HG03457 (cell line): ENCODE data around the gene CCDC6.
"Not testable (repeated sequence)": the region's sequence is repeated elsewhere in the genome, so short reads cannot be mapped to it uniquely, and the experiment has no call there.

ENCODE experiments used
- ATAC-seq: cut with Tn5 transposase; IDR thresholded peaks from one replicate; pipeline ENCODE4 v1.9.1; 2021; ENCODE audit warnings: moderate number of reproducible peaks; ENCODE audit not compliant: unreplicated experiment

CCDC6 gene

DNA sequence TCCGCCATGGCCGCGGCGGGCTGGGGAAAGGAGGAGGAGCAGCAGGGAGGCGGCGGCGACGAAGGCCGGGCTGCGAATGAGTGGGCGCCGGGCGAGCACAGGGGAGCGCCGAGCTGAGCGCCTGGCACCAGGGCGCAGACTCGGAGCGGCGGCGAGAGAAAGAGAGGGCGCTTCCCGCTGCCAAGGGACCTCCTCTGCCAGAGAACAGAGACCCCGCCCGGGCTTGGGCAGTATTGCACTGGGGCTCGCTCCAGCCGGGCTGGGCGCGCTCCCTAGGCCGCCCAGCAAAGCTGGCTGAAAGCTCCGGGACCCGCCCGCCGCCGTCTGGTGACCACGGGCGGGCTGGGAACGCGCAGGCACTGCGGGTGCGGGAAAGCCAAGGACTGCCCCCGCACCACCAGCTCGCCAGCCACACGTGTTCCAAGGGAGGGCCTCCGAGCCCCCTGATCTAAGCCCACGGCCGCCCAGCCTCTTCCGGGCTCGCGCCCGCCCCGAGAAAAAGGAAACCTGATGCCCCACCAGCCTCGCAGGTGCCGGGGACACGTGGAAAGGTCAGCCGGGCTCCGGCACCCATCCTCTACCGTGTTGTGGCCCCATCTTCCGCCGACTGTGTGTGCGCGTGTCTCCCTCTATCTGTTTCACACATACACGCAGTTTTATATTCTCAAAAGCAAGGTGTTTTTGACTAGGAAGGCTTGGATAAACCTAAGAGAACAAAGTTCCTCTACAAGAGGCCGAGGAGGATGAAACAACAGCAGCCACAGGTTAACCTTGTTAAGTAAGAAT, at the start of gene CCDC6:
Gene CCDC6 (minus strand): TSS at position 140 of the 786 bp plus-strand sequence. CDS start 132 bp downstream, at position 8.
- peak; percentile 77 for ATAC-seq

DNA sequence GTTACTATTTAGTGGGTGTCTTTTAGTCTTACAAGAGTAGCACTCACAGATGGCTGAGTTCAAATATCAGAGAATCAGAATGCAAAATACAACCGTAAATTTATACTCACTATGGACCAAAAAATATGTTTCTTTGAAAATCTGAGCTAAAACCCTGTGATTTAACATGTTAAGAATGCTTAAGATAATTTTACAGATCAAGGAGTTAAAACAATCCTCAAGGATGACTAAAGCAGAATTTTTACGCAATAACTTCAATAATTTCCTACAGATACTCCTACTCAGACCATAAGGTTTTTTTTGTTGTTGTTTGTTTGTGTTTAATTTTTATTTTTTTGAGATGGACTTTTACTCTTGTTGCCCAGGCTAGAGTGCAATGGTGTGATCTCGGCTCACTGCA, 47.9 kb upstream of the CCDC6 start:
- ATAC-seq: no peak

DNA sequence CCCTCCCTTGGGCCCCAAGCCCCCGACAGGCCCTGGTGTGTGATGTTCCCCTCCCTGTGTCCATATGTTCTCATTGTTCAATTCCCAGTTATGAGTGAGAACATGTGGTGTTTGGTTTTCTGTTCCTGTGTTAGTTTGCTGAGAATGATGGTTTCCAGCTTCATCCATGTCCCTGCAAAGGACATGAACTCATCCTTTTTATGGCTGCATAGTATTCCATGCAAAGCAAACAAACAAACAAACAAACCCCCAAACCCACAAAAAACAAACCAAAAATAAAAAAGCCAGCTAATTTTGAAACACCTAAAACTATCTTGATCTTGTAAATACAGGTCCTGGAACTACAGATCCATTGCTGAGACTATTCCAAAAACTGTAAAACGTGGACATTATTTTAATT, 47.4 kb upstream of the CCDC6 start:
- ATAC-seq: not testable (repeated sequence)

DNA sequence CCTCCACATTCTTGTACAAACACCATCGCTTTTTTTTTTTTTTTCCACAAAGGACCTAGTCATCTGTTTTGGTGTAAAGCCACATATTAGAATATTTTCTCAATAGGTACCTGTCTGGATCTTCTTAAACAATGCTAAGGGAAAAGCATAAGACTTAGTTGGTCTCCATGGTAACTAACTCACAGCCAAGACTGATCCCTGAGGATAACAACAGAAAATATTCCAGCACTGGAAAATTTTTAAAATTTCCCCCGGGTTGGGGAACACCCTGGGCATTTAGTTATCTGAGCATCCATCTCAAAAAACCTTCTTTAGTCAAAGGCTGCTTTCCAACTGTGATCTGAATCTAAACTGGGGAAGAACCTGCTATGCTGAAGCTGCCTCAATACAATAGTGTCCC, 43.7 kb upstream of the CCDC6 start:
- ATAC-seq: no peak

DNA sequence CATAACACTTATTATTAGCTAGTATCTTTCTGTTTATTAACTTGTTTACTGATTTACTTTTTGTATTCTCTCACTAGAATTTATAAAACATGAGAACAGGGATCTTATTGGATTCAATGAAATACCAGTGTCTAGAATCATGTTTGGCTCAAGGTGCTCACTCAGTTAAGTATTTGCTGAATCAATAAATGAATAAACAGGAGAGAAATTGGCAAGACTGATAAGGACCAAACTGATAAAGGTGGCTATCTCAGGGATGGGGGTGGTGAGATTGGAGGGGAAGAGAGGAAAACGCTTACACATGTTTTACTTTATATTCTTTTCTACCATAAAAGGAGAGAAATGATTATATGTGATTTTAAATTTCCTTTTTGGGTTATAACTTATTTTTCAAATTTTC, 43.3 kb upstream of the CCDC6 start:
- no peak for ATAC-seq

DNA sequence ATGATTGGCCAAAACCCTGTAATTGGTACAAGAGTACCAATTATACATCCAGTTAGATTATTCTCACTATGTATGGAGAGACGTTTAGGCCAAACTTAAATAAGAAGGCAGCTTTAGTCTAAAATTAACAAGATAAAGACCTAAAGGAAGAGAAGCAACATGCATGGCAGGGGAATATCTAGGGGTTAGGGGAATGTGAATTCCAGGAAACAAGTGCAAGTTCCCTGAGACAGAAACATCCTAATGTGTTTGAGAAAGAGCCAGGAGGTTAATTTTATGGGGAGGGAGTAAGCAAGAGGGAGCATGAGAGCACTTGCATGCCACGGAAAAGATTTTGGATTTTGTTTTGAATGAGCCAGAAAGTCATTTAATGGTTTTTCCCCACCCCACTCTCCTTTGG, 39.6 kb upstream of the CCDC6 start:
- ATAC-seq: no peak

DNA sequence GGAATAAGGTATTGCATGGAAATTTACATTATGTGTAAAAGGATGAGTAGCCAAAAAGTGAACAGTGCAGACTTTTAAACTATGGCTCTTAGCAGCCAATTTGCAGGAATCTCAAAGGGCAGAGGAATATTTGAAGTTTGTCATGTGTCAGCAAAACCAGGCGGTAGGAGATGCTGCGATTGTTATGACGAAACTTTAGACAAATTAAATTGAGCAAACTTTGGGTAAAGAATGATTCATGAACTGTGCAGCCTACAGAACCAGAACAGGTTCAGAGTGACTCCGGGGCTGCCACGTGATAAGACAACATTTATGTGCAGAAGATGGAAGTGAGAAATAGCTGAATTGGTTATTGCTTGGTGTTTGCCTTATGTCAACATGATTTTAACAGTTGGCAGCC, 39.2 kb upstream of the CCDC6 start:
- no peak for ATAC-seq

DNA sequence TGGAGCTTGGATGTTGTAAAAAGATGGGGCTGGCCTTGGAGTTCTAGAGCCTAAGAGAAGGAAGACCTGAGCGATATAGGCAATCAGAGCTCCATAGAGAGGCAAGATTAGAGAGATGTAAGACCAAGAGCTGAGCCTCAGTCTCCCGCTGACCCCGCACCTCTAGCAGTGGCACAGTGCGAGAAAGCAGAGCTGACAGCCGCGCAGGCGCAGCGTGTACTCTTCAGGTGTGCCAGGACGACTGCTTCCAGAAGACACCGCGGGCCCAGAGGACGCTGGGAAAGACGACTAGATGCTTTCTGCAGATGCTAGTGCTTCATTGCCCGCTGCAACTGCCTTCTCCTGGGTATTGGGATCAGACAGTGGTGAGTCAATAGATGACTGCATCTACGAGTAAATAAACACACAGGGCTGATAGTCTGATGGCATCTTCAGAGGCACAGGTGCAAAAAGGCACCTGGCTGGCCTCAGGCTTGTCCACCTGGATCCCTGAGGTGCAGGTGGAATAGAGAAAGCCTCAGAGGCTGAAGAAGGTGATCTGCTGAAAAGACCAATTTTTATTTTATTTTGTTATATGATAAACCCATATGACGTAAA, 38.1 kb upstream of the CCDC6 start:
- ATAC-seq: no peak

DNA sequence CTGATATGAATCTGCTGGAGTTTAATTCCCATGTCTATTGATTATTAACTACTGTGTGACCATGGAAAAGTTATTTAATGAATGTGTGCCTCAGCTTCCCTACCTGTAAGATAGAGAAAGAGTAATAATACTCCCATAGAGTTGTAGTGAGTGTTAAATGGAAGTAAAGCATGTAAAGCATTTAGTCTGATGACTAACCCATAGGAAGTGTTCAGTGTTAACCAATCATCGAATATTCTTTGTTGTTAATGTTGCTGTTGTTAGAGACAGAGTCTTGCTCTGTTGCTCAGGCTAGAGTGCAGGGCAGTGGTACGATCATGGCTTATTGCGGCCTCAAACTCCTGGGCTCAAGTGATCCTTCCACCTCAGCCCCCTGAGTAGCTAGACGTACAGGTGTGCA, 36.2 kb upstream of the CCDC6 start:
- ATAC-seq: no peak

DNA sequence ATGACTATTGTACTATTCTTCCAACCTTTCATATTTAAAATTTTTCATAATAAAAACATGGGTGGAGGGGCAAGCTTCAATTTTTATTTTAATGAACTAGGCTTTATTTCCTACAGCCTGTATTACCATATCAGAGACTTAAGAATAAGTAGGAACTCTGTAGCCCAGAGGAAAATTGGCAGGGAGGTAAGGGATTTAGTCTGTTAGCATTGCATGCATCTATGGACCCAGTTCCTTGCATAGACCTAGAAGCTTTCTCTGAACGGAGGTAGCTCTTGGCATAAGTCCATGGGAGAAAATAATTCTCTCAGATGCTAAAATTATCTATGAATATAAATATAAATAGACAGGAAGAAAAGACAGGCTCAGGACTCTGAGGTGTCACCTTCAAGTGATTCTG, 31.4 kb upstream of the CCDC6 start:
- ATAC-seq: no peak

DNA sequence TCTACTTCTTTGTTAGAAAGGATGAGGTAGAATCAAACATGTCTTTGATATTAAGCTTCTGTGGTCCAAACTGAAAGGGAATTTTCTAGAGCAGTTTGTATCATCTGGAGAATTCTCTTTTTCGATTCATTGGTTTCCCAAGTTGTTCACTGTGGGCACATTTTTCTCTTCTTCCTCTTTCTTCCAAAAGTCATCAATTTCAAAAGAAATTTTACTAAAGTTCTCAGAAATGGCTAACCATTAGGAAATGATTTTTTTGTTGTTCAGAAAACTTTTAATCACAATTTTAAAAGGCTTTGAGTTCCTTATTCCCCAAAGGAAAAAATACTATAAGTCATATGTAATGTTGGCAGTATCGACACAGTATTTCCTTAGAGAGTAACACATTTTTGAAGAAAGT, 28.3 kb upstream of the CCDC6 start:
- ATAC-seq: no peak

DNA sequence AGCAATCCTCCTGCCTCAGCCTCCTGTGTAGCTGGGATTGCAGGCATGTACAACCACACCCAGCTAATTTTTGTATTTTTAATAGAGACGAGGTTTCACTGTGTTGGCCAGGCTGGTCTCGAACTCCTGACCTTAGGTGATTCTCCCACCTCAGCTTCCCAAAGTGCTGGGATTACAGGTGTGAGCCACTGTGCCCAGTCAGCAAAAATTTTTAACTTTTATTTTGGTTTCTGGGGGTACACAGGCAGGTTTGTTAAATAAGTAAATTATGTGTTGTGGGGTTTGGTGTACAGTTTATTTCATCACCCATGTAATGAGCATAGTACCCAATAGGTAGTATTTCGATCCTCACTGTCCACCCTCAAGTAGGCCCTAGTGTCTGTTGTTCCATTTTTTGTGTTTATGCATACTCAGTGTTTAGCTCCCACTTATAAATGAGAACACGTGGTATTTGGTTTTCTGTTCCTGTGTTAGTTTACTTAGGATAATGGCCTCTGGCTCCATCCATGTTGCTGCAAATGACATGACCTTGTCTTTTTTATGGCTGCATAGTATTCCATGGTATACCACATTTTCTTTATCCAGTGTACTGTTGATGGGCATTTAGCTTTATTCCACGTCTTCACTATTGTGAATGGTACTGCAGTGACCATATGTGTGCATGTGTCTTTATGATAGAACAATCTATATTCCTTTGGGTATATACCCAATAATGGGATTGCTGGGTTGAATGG, 24.6 kb upstream of the CCDC6 start:
- not testable (repeated sequence) for ATAC-seq

DNA sequence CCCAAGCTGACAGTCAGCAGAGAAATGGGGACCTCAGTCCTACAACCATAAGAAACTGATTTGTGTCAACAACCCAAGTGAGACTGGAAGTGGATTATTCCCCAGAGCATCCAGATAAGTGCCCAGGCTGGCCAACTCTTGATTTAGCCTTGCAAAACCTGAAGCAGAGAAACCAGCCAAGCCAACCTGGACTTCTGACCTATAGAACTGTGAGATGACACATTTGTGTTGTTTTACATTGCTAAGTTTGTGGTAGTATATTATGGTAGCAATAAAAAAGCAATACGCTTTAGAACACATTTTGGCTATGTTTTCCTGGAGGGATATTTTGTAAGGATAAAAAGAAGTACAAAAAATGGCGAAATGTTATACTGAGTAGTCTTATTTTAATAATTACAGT, 19.7 kb upstream of the CCDC6 start:
- no peak for ATAC-seq

DNA sequence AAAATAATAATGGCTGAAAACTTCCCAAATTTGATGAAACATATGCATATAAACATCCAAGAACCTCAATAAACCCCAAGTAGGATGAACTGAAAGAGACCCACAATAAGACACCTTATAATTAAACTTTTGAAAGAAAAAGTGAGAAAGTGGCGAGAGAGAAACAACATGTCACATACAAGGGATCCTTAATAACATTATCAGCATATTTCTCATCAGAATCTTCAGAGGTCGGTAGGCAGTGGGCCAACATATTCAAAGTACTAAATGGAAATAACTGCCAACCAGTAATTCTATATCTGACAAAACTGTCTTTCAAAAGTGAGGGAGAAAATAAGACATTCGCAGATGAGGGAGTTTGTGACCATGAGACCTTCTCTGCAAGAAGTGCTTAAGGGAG, 16.6 kb upstream of the CCDC6 start:
- no peak for ATAC-seq

DNA sequence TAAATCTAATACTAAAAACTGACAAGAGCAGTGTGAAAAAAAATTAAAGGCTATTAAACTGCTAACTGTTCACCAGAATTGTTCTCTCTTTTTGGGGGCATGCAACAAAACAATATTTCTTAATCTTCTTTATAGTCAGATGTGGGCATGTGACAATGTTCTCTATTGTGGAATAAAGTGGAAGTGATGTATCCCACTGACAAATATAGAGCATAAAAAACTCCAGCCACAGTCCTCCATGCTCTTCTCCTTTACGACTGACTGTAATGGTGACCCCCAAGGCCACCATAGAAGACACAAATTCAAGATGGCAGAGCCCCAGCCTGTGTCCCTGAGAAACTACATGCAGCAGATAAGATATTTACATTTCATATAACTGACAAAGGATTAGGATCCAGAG, 11.6 kb upstream of the CCDC6 start:
- no peak for ATAC-seq

DNA sequence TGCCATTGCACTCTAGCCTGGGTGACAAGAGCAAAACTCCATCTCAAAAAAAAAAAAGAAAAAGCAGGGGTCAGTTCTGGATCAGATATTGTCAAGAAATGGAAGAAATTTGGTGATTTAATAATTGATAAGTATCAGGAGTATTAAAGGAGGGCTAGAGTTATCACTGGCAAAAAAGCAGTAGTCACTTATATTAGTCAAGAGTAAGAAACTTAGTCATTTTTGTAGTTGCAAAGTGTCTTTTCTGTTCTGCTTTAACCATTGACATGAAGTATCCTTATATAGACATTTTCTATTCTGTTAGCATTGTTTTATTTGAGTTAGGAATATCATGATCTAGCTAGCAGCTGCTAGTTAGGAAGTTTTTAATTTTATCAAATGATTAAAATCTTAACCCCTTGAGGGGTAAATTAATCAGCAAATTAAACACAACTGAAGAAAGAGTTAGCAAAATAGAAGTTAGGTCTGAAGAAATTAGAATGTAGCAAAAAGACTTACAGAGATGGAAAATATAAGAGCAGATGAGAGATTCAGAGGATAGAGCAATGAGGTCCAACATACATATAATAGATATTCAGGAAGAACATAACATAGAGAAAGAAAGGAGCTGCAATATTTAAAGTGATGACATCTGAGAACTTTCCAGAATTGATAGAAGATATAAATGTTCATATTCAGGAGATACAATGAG, 7.3 kb upstream of the CCDC6 start:
- no peak for ATAC-seq

DNA sequence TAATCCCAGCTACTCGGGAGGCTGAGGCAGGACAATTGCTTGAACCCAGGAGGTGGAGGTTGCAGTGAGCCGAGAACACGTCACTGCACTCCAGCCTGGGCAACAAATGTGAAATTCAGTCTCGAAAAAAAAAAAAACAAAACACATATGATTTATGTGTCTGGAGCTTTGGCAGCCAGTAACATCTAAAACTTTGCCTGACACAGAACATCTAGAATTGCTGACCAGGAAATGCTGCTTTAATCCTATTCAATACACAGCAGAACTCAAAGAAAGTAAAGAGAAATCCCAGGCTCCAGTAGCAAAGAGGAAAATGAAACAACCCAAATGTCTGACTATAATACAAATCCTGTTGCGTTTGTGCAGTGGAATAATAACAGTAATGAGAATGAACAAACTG, 4.5 kb upstream of the CCDC6 start:
- no peak for ATAC-seq

DNA sequence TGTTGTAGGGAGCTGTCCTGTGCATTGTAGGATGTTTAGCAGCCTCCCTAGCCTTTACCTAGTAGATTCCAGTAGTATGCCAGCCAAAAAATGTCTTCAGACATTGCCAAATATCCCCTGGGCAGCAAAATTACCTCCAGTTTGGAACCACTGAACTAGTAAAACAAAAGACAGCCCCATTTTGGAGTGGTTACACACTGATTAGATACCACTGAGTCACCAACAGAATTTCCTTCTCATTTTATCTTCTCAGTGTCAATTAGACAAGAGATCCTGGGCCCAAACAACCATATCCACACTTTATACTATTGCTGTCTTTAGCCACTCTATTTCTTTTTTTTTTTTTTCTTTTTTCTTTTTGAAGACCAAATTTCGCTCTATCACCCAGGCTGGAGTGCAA, 3.5 kb upstream of the CCDC6 start:
- ATAC-seq: no peak

DNA sequence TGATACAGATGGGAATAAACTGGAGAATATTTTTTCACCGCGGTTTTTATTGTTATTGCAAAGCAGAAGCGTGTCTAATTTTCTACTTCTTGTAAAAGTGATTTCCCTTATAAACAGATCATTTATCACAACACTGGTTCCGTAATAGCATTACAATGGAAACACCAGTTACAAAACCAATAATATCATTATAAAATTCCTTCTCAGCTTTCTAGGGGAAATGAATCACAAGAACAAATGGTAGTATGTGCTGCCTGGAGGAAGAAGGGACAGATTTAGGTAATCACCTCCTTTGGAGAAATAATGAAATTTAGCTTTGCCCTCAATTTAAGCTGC, 2.4 kb upstream of the CCDC6 start:
- no peak for ATAC-seq

DNA sequence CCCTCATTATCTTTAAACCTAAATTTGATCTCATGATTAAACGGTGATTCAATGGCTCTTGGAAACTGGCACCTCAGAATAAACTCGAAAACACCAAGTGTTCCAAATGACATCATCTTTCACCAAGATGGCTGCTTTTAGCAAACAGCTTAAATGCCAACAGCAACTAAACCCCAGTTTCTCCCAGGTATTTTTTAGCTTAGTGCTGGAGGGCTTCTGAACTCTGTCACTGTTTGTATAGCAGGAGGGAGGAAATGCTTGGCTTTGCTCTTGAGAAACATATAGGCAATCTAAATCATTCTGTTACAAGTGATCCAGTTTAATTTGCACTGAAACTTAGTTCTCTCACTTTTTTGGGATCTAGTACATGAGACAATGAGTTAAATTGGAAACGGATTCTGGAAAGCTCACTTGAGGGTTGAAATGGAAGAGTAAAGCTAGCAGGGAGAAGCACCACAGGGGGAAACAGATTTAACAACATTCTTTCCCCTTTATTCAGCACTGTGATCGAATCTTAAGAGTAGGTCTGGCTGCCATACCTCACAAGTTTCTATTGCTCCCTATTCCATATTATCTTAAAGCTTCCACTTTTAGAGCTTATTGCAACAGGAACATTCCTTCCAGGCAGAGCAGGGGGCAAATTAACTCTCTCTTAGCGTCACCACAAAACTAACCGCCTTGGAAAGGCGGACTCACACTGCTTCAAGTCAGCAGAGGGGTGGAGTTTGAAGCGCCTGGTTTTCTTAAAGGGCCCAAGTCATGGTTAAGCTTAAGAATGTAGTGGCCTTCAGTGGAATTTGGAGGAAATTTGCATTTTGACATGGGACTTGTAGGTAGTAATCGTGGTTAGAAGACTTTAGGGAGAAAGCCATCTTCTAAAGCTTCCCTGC, 1.8 kb upstream of the CCDC6 start:
- ATAC-seq: no peak

DNA sequence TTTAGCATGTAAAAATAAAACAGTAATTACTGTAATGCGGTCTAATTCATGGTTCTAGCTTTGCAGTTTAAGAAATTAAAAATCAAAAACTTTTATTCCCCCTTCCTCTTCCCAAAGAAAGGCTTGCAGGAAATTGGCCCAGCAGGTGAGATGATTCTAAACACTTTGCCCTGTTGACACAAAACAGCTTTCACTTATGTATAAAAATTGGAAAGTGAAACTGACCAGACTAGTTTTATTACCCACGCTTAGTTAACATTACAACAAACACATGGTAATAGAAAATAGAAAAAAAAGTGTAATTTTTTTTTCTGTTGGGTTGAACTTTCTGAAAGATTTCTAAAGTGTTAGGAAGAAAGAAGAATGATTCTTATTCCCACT, 1.2 kb upstream of the CCDC6 start:
- ATAC-seq: no peak
